ENCODE data around the gene ISG20. TPM values are rescaled to one million over a fixed set of nuclear protein-coding genes. Genes with fewer than 3 reads are reported as not detected.

Gene ISG20
- total and polyA plus RNA-seq, 2 donors (not counting 3 experiments of a cell fraction or from before 2014, with no cell fraction given), result 6.4 to 7.5 TPM

DNA sequence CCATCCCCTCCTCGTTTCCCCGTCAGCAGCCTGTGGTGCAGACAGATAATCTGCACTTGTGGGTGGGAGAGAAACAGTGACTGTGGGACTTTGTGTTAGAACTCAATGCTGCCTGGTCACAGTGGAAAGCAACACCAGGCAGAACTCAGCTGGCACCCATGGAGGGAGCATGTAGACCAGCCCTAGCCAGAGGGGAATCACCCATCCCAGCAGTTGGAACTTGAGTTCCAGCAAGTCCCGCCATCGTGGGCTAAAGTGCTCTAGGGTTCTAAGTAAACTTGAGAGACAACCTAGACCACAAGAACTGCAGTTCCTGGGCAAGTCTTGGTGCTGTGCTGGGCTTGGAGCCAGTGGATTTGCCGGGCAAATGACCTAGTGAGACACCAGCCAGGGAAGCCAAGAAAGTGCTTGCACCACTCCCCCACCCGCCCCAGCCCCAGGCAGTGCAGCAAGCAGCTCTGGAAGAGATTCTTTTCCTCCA, 24.4 kb downstream of the ISG20 start:
- no peak overlapping the region for H3K27ac ChIP-seq (ENCODE audit: insufficient read depth, low read depth, low read length)
- H3K9me3 ChIP-seq (replicated peaks; ENCODE audit: control insufficient read depth, insufficient read depth, low read length), result no peaks in the 10 kb centered on the region
- POLR2A ChIA-PET, result no interaction called here
- H3K79me2 ChIP-seq (ENCODE audit: control insufficient read depth, insufficient read depth, low read length), result no peaks in the 10 kb centered on the region
- no peaks in the 10 kb centered on the region for H3K36me3 ChIP-seq (ENCODE audit: control insufficient read depth in 2 of 2, extremely low read depth in 1 of 2, insufficient read depth in 2 of 2, low read length in 2 of 2)
- H3K4me3 ChIP-seq (replicated peaks in 1 of 3; ENCODE audit: insufficient read depth in 1 of 3, low read depth in 1 of 3, low read length in 3 of 3), result no peak overlapping the region
- TF ChIP-seq POLR2AphosphoS5 (IDR thresholded peaks at IDR 0.05; ENCODE audit: insufficient read depth, low read depth, low read length) (no peak), EZH2 (IDR thresholded peaks at IDR 0.05; ENCODE audit: borderline replicate concordance, low read depth, low read length, severe bottlenecking) (no peak), POLR2A (IDR thresholded peaks at IDR 0.05; ENCODE audit: low read depth, low read length) (no peak), MYC (IDR thresholded peaks at IDR 0.05; ENCODE audit: low read depth, low read length) (no peak), JUN (IDR thresholded peaks at IDR 0.05; ENCODE audit: borderline replicate concordance, insufficient read depth, insufficient read length, low read depth) (no peak), FOS (IDR thresholded peaks at IDR 0.05; ENCODE audit: borderline replicate concordance, insufficient read depth, low read length) (no peak), GATA2 (IDR thresholded peaks at IDR 0.05; ENCODE audit: insufficient read depth, insufficient read length, low read depth, low read length) (no peak), CTCF (IDR thresholded peaks at IDR 0.05; ENCODE audit: extremely low read depth in 1 of 2, insufficient read depth in 1 of 2, low read depth in 1 of 2, low read length in 2 of 2) (no peak)
- TF ChIP-seq, protein P1, sequence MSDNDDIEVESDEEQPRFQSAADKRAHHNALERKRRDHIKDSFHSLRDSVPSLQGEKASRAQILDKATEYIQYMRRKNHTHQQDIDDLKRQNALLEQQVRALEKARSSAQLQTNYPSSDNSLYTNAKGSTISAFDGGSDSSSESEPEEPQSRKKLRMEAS (IDR thresholded peaks at IDR 0.05; ENCODE audit: insufficient read depth, insufficient read length), result no peak
- H3K4me1 ChIP-seq (ENCODE audit: control insufficient read depth, extremely low read depth, insufficient read depth, low read length), result peaks cover 8% of the 10 kb centered on the region
- FAIRE-seq (no peak), DNase-seq (ENCODE audit: low read depth, low spot score) (no peak)
- dilution Hi-C loops (cut with MboI; ENCODE audit: extremely low pct_ligation_motif_present, low sequenced_read_pairs), result no loop called here
- no peaks in the 10 kb centered on the region for H3K27me3 ChIP-seq (ENCODE audit: control insufficient read depth in 2 of 2, insufficient read depth in 2 of 2, low read length in 2 of 2)
- BruUV-seq (replicated peaks), result no TSS peak
- intact Hi-C loops (cut with micrococcal nuclease), result no loop called here
- H4K20me1 ChIP-seq (replicated peaks; ENCODE audit: control insufficient read depth, extremely low read depth, insufficient read depth, low read length), result no peaks in the 10 kb centered on the region
- H3K9me1 ChIP-seq (replicated peaks; ENCODE audit: control insufficient read depth, extremely low read depth, insufficient read depth, low read length), result no peaks in the 10 kb centered on the region
- no peak overlapping the region for H3K9ac ChIP-seq (replicated peaks; ENCODE audit: extremely low read depth, insufficient read depth, low read length)
- CTCF ChIA-PET, result interaction anchor here (0.6 to 1.8 kb wide), 3 partner anchors 20 to 167 kb away, joined by 3 to 17 read pairs (median 5); no protein-coding TSS in a partner anchor
- no peak overlapping the region for H3K4me2 ChIP-seq (ENCODE audit: insufficient read depth, low read length)
- no peak overlapping the region for H2AFZ ChIP-seq (ENCODE audit: low read depth, low read length)

Data from endothelial cell of umbilical vein (primary cell).